Measurements from ENCODE around the gene CRHR2.

CRHR2 gene

DNA sequence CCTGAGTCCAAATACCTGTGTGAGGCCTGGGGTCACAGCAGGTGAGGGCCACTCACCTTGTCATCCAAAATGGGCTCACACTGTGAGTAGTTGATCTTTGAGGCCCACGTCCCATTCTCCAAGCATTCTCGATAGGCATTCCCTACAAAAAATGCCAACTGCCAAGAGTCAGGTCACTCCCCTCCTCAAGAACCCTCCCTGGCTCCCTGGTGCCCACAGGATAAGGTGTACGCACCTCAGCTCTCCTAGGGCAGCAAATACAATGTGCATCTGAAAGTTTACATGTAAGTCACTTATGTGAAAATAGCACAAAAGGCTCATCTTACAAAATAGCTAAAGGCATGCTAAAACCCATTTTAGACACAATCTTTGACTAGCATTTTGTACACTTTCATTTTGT lies 15.1 kb downstream of the CRHR2 start:
- no peak overlapping the region for H2AFZ ChIP-seq (ENCODE audit: low read length)
- H3K9me3 ChIP-seq (ENCODE audit: low read length): no peaks in the 10 kb centered on the region
- no peak overlapping the region for H3K4me2 ChIP-seq (ENCODE audit: low read length)
- no peaks in the 10 kb centered on the region for H3F3A ChIP-seq (ENCODE audit: insufficient read depth, low read length)
- TF ChIP-seq EZH2 (IDR thresholded peaks at IDR 0.05; ENCODE audit: borderline replicate concordance, low read length): no peak
- TF ChIP-seq, protein P1, sequence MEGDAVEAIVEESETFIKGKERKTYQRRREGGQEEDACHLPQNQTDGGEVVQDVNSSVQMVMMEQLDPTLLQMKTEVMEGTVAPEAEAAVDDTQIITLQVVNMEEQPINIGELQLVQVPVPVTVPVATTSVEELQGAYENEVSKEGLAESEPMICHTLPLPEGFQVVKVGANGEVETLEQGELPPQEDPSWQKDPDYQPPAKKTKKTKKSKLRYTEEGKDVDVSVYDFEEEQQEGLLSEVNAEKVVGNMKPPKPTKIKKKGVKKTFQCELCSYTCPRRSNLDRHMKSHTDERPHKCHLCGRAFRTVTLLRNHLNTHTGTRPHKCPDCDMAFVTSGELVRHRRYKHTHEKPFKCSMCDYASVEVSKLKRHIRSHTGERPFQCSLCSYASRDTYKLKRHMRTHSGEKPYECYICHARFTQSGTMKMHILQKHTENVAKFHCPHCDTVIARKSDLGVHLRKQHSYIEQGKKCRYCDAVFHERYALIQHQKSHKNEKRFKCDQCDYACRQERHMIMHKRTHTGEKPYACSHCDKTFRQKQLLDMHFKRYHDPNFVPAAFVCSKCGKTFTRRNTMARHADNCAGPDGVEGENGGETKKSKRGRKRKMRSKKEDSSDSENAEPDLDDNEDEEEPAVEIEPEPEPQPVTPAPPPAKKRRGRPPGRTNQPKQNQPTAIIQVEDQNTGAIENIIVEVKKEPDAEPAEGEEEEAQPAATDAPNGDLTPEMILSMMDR (IDR thresholded peaks at IDR 0.05; ENCODE audit: low read length): no peak
- H3K79me2 ChIP-seq (ENCODE audit: insufficient read depth, low read length): no peaks in the 10 kb centered on the region
- H4K20me1 ChIP-seq (ENCODE audit: insufficient read depth, low read length): no peaks in the 10 kb centered on the region
- H3K36me3 ChIP-seq (ENCODE audit: insufficient read depth, low read length): no peaks in the 10 kb centered on the region
- no peaks in the 10 kb centered on the region for H3K4me1 ChIP-seq (ENCODE audit: insufficient read depth, low read length, severe bottlenecking)
- H3K9me2 ChIP-seq (ENCODE audit: low read depth, low read length): no peaks in the 10 kb centered on the region
- H3K27me3 ChIP-seq (ENCODE audit: insufficient read depth, low read length): no peaks in the 10 kb centered on the region; the same call in 1 of the 2 replicates
- no peak overlapping the region for H3K4me3 ChIP-seq (ENCODE audit: low read depth, low read length, poor library complexity, severe bottlenecking)
- H3K9ac ChIP-seq (ENCODE audit: low read length): no peak overlapping the region
- no peak overlapping the region for H3K27ac ChIP-seq (ENCODE audit: low read depth, low read length, poor library complexity, severe bottlenecking)

DNA sequence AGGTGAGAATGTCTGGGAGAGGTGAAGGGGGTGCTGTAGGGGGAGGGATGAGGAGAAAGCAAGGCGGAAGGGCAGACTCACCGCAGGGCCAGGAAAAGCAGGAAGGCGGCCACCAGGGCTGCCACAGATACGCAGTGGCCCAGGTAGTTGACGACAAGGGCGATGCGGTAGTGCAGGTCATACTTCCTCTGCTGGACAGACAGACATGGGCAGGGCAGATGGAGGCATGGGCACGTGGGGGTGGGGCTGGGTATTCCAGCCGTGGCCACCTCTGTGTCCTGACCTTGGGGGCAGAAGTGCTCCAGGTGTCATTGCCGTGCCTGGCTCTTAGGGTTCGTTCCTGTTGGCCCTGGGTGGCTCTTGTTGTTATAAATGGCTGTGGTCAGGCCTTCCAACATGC lies 16.8 kb downstream of the CRHR2 start:
- Histone ChIP-seq H3K27ac (ENCODE audit: low read depth, low read length, poor library complexity, severe bottlenecking) (no peak overlapping the region), H3F3A (ENCODE audit: insufficient read depth, low read length) (no peaks in the 10 kb centered on the region)
- TF ChIP-seq EZH2 (IDR thresholded peaks at IDR 0.05; ENCODE audit: borderline replicate concordance, low read length): no peak
- TF ChIP-seq, protein P1 (IDR thresholded peaks at IDR 0.05; ENCODE audit: low read length): no peak

DNA sequence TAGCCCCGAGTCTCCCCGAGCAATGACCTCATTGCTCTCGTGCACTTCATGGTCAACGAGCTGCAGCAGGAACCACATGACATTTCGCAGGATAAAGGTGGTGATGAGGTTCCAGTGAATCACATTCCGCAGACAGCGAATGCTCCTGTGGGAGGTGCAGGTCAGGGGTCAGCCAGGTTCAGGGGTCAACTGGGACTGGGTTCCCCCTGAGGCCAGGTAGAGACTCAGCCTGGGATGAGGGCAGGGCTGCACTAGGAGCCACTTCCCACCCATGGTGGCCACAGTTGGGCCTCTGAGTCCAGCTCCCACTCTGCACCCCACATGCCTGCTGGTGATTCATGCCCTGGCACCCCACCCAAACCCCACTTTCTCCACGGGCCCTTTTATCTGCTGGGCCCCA lies 17.2 kb downstream of the CRHR2 start:
- Histone ChIP-seq H3K4me3 (ENCODE audit: low read depth, low read length, poor library complexity, severe bottlenecking) (no peak overlapping the region), H3K4me1 (ENCODE audit: insufficient read depth, low read length, severe bottlenecking) (no peaks in the 10 kb centered on the region), H3K27me3 (ENCODE audit: insufficient read depth, low read length) (no peaks in the 10 kb centered on the region; the same call in 1 of the 2 replicates), H2AFZ (ENCODE audit: low read length) (no peak overlapping the region), H3K79me2 (ENCODE audit: insufficient read depth, low read length) (no peaks in the 10 kb centered on the region), H3F3A (ENCODE audit: insufficient read depth, low read length) (no peaks in the 10 kb centered on the region), H4K20me1 (ENCODE audit: insufficient read depth, low read length) (no peaks in the 10 kb centered on the region), H3K4me2 (ENCODE audit: low read length) (no peak overlapping the region), H3K9me2 (ENCODE audit: low read depth, low read length) (no peaks in the 10 kb centered on the region), H3K9me3 (ENCODE audit: low read length) (no peaks in the 10 kb centered on the region), H3K36me3 (ENCODE audit: insufficient read depth, low read length) (no peaks in the 10 kb centered on the region), H3K27ac (ENCODE audit: low read depth, low read length, poor library complexity, severe bottlenecking) (no peak overlapping the region), H3K9ac (ENCODE audit: low read length) (no peak overlapping the region)
- TF ChIP-seq, protein P1 (IDR thresholded peaks at IDR 0.05; ENCODE audit: low read length): no peak
- no peak for TF ChIP-seq EZH2 (IDR thresholded peaks at IDR 0.05; ENCODE audit: borderline replicate concordance, low read length)

More for the DNA sequence above, 16.8 kb downstream of the CRHR2 start:
- no peaks in the 10 kb centered on the region for H3K9me2 ChIP-seq (ENCODE audit: low read depth, low read length)
- no peaks in the 10 kb centered on the region for H3K79me2 ChIP-seq (ENCODE audit: insufficient read depth, low read length)
- no peaks in the 10 kb centered on the region for H3K4me1 ChIP-seq (ENCODE audit: insufficient read depth, low read length, severe bottlenecking)
- H3K4me3 ChIP-seq (ENCODE audit: low read depth, low read length, poor library complexity, severe bottlenecking): no peak overlapping the region
- no peak overlapping the region for H2AFZ ChIP-seq (ENCODE audit: low read length)
- no peak overlapping the region for H3K9ac ChIP-seq (ENCODE audit: low read length)
- H4K20me1 ChIP-seq (ENCODE audit: insufficient read depth, low read length): no peaks in the 10 kb centered on the region
- no peaks in the 10 kb centered on the region for H3K36me3 ChIP-seq (ENCODE audit: insufficient read depth, low read length)
- H3K9me3 ChIP-seq (ENCODE audit: low read length): no peaks in the 10 kb centered on the region
- no peaks in the 10 kb centered on the region; the same call in 1 of the 2 replicates for H3K27me3 ChIP-seq (ENCODE audit: insufficient read depth, low read length)
- H3K4me2 ChIP-seq (ENCODE audit: low read length): no peak overlapping the region
